Astrocyte of the cerebellum (primary cell): ENCODE results near the gene ADGRG2.
"Not testable (repeated sequence)": the region's sequence is repeated elsewhere in the genome, so short reads cannot be mapped to it uniquely, and the experiment has no call there.

Source experiments
- DNase-seq: peaks from one replicate; pipeline ENCODE4 v3.0.0-alpha.2; 2011; ENCODE audit warnings: low read depth
- H3K4me3 ChIP-seq: 2 replicates; pipeline ENCODE4 v1.5.1; 2011; ENCODE audit warnings: mild to moderate bottlenecking, low read depth, low read length, moderate library complexity
- CTCF ChIP-seq: IDR thresholded peaks from 2 replicates; pipeline ENCODE4 v1.5.1; 2012; ENCODE audit warnings: low read length, low read depth, moderate library complexity, mild to moderate bottlenecking; ENCODE audit errors: missing control alignments
- in situ Hi-C: cut with HindIII; loops from 2 replicates; pipeline ENCODE4 v1.10.0; 2017; ENCODE audit warnings: low sequenced_read_pairs

Gene ADGRG2

GRCh38 chrX:19089555-19090040 is 32.7 kb downstream of the ADGRG2 start:
- in situ Hi-C loops, result no loop called here
- no peak for TF ChIP-seq CTCF
- H3K4me3 ChIP-seq, result no peak overlapping the region
- no peak for DNase-seq

DNA sequence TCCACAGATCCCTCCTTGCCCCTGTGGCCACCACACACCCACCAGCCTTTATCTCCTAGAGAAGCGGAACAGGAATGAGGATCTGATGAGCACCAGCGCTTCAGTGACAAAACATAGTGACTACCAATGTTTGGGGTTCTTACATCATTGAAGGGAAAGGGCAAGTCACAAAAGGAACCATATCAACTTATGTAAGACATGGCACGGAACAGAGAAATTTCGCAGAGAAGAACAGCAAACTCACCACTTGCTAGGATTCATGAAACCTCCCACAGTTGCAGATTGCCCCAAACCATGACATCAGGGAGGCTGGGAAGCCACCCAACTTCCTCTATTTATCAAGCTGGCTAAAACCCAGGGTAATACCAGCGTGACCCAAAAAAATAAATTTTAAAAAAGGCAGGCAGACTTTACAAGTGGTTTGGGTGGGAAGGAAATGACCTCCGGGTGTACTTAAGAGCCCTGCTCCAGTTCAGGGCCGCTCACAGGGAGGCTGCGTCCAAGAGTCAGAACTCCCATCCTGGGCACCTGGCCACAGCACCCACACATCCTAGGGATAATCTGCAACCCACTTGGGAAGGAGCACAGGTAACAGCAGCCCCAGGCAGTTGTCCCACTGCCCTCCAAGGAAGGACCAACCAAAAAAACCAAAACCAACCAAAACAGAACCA is 36.0 kb downstream of the ADGRG2 start:
- in situ Hi-C loops, result no loop called here
- DNase-seq, result no peak
- no peak for TF ChIP-seq CTCF
- no peak overlapping the region for H3K4me3 ChIP-seq

- no peak for TF ChIP-seq CTCF
Observed at GRCh38 chrX:19085666-19086065, 36.6 kb downstream of the ADGRG2 start.

GRCh38 chrX:19075754-19076153 is 46.5 kb downstream of the ADGRG2 start:
- in situ Hi-C loops, result no loop called here
- no peak for TF ChIP-seq CTCF
- no peak for DNase-seq
- no peak overlapping the region for H3K4me3 ChIP-seq

More at GRCh38 chrX:19085666-19086065, 36.6 kb downstream of the ADGRG2 start:
- DNase-seq, result no peak
- in situ Hi-C loops, result no loop called here
- H3K4me3 ChIP-seq, result no peak overlapping the region

- TF ChIP-seq CTCF, result no peak
- no peak for DNase-seq
- no peak overlapping the region for H3K4me3 ChIP-seq
- in situ Hi-C loops, result no loop called here
Observed at GRCh38 chrX:19072372-19072771, 49.9 kb downstream of the ADGRG2 start.

GRCh38 chrX:19070555-19070994 is 51.7 kb downstream of the ADGRG2 start:
- DNase-seq, result no peak
- in situ Hi-C loops, result no loop called here
- TF ChIP-seq CTCF, result no peak
- no peak overlapping the region for H3K4me3 ChIP-seq

DNA sequence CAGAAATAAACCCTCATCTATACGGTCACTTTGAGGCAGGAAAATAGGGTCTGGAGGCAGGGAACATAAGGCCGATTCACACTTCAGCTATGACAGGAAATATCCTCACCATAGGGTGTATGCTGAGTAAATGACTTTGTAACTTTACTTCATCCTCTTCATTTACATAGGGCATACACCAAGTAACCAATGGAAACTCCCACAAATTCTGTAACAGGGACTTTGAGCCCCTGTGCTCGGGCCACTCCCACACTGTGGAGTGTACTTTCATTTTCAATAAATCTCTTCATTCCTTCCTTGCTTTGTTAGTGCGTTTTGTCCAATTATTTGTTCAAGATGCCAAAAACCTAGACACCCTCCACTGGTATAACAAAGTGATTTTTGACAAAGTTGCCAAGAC is 55.3 kb downstream of the ADGRG2 start:
- H3K4me3 ChIP-seq, in situ Hi-C loops, DNase-seq: not testable (repeated sequence)
